Liver (tissue), 3 donors: ENCODE data around the gene ASF1B.

Source experiments
- FOXA1 ChIP-seq: IDR thresholded peaks from 2 replicates; pipeline ENCODE4 v1.6.1; 2016; ENCODE audit warnings: antibody characterized with exemption
- GABPA ChIP-seq, 2 donors: IDR thresholded peaks in 1 of 2; conservative IDR thresholded peaks in 1 of 2; 2 replicates each; pipeline ENCODE4 v1.6.1; 2016; ENCODE audit warnings: antibody characterized with exemption in 2 of 2, mild to moderate bottlenecking in 1 of 2, moderate library complexity in 1 of 2
- HNF4A ChIP-seq, 2 donors: conservative IDR thresholded peaks; 2 replicates each; pipeline ENCODE4 v1.6.1; 2016; ENCODE audit warnings: antibody characterized with exemption in 2 of 2, mild to moderate bottlenecking in 2 of 2
- JUND ChIP-seq, 2 donors: IDR thresholded peaks; 2 replicates each; pipeline ENCODE4 v1.6.1; 2016; ENCODE audit warnings: antibody characterized with exemption in 2 of 2
- NR2F2 ChIP-seq: IDR thresholded peaks from 2 replicates; pipeline ENCODE4 v1.6.1; 2016; ENCODE audit warnings: antibody characterized with exemption
- RAD21 ChIP-seq, 2 donors: IDR thresholded peaks; 2 replicates each; pipeline ENCODE4 v1.6.1; 2016; ENCODE audit warnings: antibody characterized with exemption in 2 of 2, mild to moderate bottlenecking in 2 of 2
- REST ChIP-seq: IDR thresholded peaks from 2 replicates; pipeline ENCODE4 v1.6.1; 2016; ENCODE audit warnings: antibody characterized with exemption, mild to moderate bottlenecking
- SP1 ChIP-seq: IDR thresholded peaks from 2 replicates; pipeline ENCODE4 v1.6.1; 2018; ENCODE audit warnings: antibody characterized with exemption, mild to moderate bottlenecking
- TAF1 ChIP-seq: conservative IDR thresholded peaks from 2 replicates; pipeline ENCODE4 v1.6.1; 2016; ENCODE audit warnings: antibody characterized with exemption, mild to moderate bottlenecking
- YY1 ChIP-seq: IDR thresholded peaks from 2 replicates; pipeline ENCODE4 v1.6.1; 2016; ENCODE audit warnings: antibody characterized with exemption, mild to moderate bottlenecking
- TF ChIP-seq, protein P1 (sequence below): fragments of 150-350 bp; IDR thresholded peaks from 2 replicates; pipeline ENCODE4 v1.5.1; 2017; ENCODE audit warnings: improper control_type of control experiment, low read depth, low read length; ENCODE audit not compliant: missing input control
- TF ChIP-seq, protein P2 (sequence below): IDR thresholded peaks from 2 replicates; pipeline ENCODE4 v1.6.1; 2016; ENCODE audit warnings: antibody characterized with exemption
- TF ChIP-seq, protein P3 (sequence below): IDR thresholded peaks from 2 replicates; pipeline ENCODE4 v1.6.1; 2016; ENCODE audit warnings: antibody characterized with exemption
- TF ChIP-seq, protein P4 (sequence below): IDR thresholded peaks from 2 replicates; pipeline ENCODE4 v1.6.1; 2016; ENCODE audit warnings: antibody characterized with exemption
- donor health status: healthy.
- donor health status: healthy.

GRCh38 chr19:14105680-14106079 lies 30.7 kb downstream of the ASF1B start:
- TF ChIP-seq, protein P1, sequence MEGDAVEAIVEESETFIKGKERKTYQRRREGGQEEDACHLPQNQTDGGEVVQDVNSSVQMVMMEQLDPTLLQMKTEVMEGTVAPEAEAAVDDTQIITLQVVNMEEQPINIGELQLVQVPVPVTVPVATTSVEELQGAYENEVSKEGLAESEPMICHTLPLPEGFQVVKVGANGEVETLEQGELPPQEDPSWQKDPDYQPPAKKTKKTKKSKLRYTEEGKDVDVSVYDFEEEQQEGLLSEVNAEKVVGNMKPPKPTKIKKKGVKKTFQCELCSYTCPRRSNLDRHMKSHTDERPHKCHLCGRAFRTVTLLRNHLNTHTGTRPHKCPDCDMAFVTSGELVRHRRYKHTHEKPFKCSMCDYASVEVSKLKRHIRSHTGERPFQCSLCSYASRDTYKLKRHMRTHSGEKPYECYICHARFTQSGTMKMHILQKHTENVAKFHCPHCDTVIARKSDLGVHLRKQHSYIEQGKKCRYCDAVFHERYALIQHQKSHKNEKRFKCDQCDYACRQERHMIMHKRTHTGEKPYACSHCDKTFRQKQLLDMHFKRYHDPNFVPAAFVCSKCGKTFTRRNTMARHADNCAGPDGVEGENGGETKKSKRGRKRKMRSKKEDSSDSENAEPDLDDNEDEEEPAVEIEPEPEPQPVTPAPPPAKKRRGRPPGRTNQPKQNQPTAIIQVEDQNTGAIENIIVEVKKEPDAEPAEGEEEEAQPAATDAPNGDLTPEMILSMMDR: no peak
- TF ChIP-seq, protein P2, sequence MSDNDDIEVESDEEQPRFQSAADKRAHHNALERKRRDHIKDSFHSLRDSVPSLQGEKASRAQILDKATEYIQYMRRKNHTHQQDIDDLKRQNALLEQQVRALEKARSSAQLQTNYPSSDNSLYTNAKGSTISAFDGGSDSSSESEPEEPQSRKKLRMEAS: no peak
- no peak for TF ChIP-seq GABPA (IDR thresholded peaks at IDR 0.05 in 1 of 2, conservative IDR thresholded peaks at IDR 0.05 in 1 of 2)
- TF ChIP-seq HNF4A (conservative IDR thresholded peaks at IDR 0.05): no peak
- TF ChIP-seq NR2F2: no peak
- no peak for TF ChIP-seq RAD21 (IDR thresholded peaks at IDR 0.05)
- TF ChIP-seq YY1: no peak
- no peak for TF ChIP-seq SP1
- TF ChIP-seq, protein P3, sequence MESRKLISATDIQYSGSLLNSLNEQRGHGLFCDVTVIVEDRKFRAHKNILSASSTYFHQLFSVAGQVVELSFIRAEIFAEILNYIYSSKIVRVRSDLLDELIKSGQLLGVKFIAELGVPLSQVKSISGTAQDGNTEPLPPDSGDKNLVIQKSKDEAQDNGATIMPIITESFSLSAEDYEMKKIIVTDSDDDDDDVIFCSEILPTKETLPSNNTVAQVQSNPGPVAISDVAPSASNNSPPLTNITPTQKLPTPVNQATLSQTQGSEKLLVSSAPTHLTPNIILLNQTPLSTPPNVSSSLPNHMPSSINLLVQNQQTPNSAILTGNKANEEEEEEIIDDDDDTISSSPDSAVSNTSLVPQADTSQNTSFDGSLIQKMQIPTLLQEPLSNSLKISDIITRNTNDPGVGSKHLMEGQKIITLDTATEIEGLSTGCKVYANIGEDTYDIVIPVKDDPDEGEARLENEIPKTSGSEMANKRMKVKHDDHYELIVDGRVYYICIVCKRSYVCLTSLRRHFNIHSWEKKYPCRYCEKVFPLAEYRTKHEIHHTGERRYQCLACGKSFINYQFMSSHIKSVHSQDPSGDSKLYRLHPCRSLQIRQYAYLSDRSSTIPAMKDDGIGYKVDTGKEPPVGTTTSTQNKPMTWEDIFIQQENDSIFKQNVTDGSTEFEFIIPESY: no peak
- TF ChIP-seq JUND (IDR thresholded peaks at IDR 0.05): no peak
- no peak for TF ChIP-seq FOXA1
- TF ChIP-seq REST: no peak
- no peak for TF ChIP-seq TAF1
- TF ChIP-seq, protein P4, sequence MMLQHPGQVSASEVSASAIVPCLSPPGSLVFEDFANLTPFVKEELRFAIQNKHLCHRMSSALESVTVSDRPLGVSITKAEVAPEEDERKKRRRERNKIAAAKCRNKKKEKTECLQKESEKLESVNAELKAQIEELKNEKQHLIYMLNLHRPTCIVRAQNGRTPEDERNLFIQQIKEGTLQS: no peak
